HG02973 (cell line): Measurements from ENCODE around the gene PMM1.
"Not testable (repeated sequence)": the region's sequence is repeated elsewhere in the genome, so short reads cannot be mapped to it uniquely, and the experiment has no call there.

Experiments
- ATAC-seq: cut with Tn5 transposase; IDR thresholded peaks from one replicate; pipeline ENCODE4 v1.9.1; 2021; ENCODE audit warnings: moderate library complexity; ENCODE audit not compliant: unreplicated experiment

Gene PMM1

DNA sequence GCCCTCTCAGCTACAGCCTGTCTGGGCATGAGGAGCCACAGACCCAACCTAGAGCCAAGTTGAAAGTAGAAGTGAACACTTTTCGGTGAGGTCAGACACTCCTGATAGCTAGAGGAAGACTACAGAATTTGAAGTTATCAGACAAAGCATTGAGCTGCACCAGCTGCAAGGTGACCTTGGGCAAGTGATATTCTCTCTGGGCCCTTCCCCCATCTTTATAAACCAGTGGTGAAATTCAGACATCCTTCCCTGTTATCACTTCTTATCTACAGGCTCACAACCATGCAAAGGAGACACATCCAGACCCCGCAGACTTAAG lies 8.0 kb upstream of the PMM1 start:
- no peak for ATAC-seq

DNA sequence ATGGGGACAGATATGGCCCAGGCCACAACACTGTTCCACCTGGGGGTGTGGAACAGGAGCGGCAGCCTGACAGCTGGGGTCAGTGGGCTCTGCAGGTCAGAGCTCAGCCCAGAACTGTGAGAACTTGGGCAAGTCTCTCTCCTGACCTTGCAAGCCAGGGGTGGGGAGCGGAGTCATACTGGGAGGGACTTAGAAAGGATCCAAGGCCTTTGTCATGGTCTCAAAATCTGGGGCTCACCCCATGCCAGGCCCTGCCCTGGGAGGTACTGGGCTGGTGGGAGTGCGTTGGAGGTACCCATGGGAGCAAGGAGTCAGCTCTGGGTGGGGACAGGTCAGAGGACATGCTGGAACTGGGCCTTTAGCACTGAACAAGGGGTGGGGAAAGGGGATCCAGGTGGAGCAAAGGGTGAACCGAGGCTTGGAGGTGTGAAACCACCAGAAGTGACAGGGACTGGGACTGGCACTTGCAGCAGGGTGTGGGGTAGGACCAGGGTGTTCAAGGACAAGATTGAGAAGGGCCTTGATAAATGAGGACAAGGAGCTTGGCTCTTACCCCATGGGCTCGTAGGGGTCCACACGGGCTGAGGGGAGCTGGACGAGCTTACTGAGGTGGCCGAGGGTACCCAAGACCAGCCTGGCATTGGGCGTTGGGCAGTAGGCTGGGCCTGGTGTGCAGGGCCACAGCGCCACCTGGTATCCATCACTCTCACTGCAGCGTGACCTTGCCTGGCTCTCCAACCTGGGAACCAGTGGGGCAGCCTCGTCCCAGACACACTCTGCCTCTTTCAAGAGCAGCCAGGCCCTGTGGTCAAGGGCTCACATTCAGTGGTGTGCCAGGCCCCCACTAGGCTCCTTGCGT lies 7.4 kb upstream of the PMM1 start:
- ATAC-seq, result no peak

- no peak for ATAC-seq
Observed at GRCh38 chr22:41595703-41596102, 6.1 kb upstream of the PMM1 start.

GRCh38 chr22:41593336-41593960 lies 3.8 kb upstream of the PMM1 start:
- not testable (repeated sequence) for ATAC-seq

- ATAC-seq, result no peak
Observed at GRCh38 chr22:41587347-41587723, 2.3 kb downstream of the PMM1 start.

DNA sequence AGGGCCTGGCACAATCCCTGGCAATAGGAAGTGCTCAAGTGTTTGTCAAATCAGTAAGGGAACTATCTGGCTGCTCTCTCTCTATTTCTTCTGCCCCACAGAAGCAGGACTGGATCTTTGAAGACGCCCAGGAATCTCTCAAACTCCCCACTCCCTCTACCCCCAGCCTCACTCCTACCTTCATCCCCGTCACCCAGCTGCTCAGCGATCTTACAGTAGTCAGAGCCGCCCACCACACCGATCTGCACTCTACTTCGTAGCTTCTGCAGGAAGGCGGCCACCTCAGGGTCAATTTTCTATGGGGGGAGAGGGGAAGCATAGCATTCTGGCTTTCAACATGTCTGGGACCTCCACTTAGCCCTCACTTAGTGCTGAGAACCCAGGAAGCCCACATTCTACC lies 3.7 kb downstream of the PMM1 start:
- ATAC-seq, result no peak

- no peak for ATAC-seq
Observed at GRCh38 chr22:41584881-41585280, 4.8 kb downstream of the PMM1 start.

DNA sequence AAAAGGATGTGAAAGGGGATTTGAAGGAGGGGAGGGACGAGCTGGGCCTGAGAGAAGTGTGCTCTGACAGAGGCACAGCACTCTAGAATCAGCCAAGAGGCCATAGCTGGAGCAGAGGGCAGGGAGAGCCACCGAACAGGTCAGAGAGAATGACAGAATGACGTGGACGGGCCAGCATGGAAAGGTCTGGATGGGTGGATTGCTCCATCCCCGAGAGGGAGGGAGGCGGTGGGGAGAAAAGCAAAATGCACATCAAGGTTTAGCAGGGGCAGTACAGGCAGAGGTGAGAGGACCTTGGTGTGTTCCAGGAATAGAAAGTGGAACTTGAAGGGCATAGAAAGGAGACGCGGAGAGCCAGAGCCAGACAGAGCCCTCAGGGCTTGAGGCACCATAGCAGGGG lies 6.9 kb downstream of the PMM1 start:
- no peak for ATAC-seq

GRCh38 chr22:41579997-41580355 lies 9.7 kb downstream of the PMM1 start:
- ATAC-seq, result no peak

- no peak for ATAC-seq
Observed at GRCh38 chr22:41579297-41579996, 10.2 kb downstream of the PMM1 start.

DNA sequence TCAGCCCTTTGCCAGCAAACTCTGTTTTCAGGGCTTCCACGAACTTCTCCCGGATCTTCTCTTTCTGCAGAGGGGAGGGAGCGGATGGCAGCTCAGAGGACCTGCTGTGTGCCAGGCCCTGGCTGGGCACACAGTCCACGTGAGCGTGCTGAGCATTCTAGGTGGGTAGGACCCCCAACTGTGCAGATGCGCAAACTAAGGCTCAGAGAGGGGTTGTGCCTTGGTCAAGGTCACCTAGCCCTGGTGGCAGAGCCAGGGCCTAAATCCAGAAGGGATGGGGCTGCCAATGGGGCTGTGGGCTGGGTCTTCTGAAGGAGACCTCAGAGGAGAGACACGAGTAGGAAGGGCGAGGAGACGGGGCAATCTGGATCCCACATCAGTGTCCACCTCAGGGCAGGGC lies 10.8 kb downstream of the PMM1 start:
- ATAC-seq, result no peak

DNA sequence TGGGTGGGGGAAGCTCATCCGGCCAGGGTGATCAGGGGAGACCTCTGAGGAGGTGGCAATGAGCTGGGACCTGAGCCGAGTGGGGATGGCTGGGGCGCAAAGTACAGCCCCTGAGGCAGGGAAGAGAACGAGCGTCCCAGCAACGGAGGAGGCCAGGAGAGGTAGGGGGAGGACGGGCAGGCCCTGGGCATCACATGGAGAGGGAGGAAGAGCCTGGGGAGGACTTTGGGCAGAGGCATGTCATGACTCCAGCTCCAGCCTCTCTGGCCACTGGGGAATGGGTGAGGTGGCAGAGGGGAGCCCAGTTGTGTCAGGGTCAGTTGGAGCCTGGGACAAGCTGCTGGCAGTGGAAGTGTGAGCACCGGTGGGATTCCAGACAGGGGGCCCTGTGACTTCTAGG lies 11.5 kb downstream of the PMM1 start:
- ATAC-seq, result no peak

- ATAC-seq, result no peak
Observed at GRCh38 chr22:41576877-41577276, 12.8 kb downstream of the PMM1 start.

DNA sequence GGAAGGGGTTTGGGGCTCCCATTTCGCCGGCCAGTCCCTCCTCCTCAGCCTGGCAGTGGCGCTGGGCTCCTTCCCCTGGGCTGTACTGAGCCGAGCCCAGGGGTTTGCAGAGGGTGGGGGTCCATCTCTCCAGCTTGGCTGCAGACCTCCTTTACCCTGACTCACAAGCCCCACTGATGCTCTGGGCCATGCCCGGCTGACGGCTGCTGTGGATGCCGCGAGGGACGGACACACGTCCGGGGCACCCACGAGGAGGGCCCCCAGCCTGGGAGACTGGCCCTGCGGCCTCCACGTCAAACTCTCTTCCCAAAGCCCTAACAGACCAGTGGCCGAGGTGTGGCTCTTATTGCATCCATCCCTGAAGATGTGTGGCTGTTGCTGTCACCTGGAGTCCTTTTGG lies 14.1 kb downstream of the PMM1 start:
- no peak for ATAC-seq

DNA sequence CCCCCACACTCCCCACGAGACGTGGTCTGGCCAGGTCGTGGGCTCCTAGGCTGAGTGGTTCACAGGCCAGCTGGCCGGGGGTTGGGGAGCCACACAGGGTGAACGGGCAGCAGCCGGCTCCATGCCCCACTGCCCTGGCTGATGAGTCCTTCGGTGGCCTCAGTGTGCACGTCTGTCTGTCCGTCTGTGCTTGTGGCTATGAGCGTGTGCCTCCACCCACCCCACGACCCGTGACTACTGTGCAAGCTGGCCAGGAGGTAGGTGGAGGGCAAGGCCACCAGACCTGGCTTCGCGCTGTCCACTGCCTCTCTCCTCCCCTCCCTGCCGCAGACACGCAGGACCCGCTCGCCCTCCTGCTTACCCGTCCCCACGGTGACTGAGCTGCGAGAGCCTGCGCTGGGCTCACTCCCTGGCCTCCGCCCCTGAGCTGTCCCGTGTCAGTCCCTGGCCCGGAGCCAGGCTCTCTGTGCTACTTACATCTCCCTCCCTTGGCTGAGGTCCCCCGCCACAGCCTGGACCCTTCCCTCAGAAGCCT lies 14.7 kb downstream of the PMM1 start:
- no peak for ATAC-seq

GRCh38 chr22:41573677-41574076 lies 16.0 kb downstream of the PMM1 start:
- no peak for ATAC-seq

DNA sequence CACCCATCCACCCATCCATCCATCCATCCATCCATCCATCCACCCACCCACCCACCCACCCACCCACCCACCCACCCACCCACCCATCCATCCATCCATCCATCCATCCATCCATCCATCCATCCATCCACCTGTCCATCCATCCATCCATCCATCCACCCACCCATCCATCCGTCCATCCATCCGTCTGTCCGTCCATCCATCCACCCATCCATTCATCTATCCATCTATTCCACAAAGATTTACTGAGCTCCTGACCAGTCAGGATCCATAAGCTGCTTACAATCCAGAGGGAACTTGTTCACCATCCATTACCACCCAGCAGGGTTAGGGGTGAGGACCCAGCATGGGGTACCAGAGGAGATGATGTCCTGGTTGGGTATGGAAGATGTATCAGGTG lies 17.3 kb downstream of the PMM1 start:
- ATAC-seq, result not testable (repeated sequence)

- no peak for ATAC-seq
Observed at GRCh38 chr22:41571786-41572185, 17.9 kb downstream of the PMM1 start.

GRCh38 chr22:41570221-41570620 lies 19.4 kb downstream of the PMM1 start:
- no peak for ATAC-seq

DNA sequence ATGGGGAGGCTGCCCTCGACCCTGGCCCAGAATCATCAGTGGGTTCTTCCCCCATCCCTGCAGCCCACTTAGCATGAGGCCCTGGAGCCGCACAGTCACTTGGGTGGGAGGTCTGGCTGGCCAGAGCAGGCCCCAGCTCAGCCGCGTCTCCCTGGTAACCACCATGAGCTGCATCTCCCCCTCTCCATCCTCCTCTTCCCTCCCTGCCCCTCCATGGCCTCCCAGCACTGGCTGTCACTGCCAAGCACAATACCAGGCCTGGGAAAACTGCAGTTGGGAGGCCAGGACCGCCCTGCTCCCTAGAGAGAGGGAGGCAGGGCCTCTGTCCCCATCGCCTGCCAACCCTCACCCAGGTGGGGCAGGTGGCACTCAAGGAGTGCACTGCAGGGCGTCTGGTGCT lies 20.8 kb downstream of the PMM1 start:
- no peak for ATAC-seq

GRCh38 chr22:41567512-41567768 lies 22.2 kb downstream of the PMM1 start:
- no peak for ATAC-seq

DNA sequence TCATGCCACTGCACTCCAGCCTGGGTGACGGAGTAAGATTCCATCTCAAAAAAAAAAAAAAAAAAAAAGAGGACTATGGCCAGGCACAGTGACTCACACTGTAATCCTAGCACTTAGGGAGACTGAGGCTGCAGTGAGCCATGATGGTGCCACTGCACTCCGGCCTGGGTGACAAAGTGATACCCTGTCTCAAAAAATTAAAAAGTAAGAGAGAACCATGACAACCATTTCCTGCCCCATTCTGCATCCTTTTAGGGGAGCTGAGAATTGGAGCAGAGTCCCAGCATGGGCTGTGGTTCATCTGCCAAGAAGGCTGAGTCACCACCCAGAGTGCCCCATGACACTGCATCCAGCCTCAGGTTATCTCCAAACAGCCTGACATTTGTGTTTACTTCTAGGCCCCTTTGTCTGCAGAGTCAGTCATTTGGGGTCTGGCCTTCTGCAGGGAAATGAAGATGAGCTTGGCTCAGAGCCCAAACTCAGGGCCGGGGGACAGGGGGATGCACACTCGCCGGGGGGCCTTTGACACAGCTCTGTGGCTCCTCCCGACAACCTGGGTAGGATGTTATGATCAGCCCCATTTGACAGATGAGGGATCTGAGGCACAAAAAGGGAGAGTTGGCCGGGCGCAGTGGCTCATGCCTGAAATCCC lies 24.1 kb downstream of the PMM1 start:
- no peak for ATAC-seq
